Measurements from ENCODE around the gene CACNA1C. TPM values are rescaled to one million over a fixed set of nuclear protein-coding genes. Genes with fewer than 3 reads are reported as not detected.

The CACNA1C gene
- total RNA-seq, 1 donor from 2014 or later = 1.3 TPM

DNA sequence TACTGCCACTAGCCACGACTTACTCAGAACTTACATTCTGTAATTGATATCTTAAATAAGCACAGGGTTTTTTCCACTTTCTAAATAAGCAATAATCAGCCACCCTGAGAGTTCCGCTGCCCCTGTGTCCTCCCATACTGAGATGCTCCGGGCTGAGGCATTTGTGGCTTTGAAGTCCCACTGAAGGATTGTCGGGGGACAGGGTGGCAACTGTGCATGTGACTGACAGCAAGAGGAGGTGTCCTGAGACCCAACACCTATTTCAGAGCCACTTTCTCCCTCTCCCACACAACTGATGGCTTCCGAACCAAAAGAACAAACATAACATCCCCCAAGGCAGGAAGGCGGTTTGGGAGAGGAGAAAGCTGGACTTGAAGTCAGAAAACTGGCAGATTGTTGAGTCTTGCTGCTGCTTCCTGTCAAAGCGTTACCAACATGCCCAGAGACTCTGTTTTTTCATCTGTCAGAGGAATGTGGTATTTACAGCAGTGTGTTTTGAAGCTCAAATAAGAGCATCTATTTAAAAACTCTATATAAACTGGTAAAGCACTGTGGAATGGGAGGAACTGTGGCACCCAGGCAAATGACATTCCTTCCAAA, 584.1 kb downstream of the CACNA1C start:
- Histone ChIP-seq H3K27me3 (ENCODE audit: control insufficient read depth, insufficient read depth, low read length) (peaks cover 2% of the 10 kb centered on the region), H3K4me3 (ENCODE audit: low read depth, low read length) (no peak overlapping the region), H3K36me3 (ENCODE audit: control insufficient read depth, insufficient read depth, low read length) (no peaks in the 10 kb centered on the region)
- DNase-seq (ENCODE audit: low read depth) = no peak
- TF ChIP-seq, protein P1, sequence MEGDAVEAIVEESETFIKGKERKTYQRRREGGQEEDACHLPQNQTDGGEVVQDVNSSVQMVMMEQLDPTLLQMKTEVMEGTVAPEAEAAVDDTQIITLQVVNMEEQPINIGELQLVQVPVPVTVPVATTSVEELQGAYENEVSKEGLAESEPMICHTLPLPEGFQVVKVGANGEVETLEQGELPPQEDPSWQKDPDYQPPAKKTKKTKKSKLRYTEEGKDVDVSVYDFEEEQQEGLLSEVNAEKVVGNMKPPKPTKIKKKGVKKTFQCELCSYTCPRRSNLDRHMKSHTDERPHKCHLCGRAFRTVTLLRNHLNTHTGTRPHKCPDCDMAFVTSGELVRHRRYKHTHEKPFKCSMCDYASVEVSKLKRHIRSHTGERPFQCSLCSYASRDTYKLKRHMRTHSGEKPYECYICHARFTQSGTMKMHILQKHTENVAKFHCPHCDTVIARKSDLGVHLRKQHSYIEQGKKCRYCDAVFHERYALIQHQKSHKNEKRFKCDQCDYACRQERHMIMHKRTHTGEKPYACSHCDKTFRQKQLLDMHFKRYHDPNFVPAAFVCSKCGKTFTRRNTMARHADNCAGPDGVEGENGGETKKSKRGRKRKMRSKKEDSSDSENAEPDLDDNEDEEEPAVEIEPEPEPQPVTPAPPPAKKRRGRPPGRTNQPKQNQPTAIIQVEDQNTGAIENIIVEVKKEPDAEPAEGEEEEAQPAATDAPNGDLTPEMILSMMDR (IDR thresholded peaks at IDR 0.05; ENCODE audit: insufficient read depth, low read length, poor library complexity, severe bottlenecking) = no peak

DNA sequence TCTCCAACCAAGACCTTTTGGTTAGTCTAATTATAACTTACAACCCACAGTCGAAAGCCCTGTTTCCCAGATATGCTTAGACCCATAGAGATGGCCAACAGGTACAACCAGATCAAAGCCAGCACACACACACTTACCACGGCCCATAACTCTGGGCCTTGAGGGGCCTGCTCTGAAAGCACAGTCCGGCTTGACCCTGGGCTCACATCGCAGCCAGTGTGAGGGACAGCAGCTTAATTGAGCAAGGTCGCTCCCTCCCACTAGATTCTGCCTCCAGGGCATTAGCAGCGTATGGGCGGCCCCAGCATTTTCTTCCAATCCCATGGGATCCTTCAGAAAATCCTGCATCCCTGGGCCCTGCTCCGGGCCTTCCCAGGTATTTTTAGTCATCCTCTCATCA, 584.6 kb downstream of the CACNA1C start:
- Histone ChIP-seq H3K36me3 (ENCODE audit: control insufficient read depth, insufficient read depth, low read length) (no peaks in the 10 kb centered on the region), H3K27me3 (ENCODE audit: control insufficient read depth, insufficient read depth, low read length) (peaks cover 2% of the 10 kb centered on the region), H3K4me3 (ENCODE audit: low read depth, low read length) (no peak overlapping the region)
- TF ChIP-seq, protein P1 (IDR thresholded peaks at IDR 0.05; ENCODE audit: insufficient read depth, low read length, poor library complexity, severe bottlenecking) = no peak
- no peak for DNase-seq (ENCODE audit: low read depth)

DNA sequence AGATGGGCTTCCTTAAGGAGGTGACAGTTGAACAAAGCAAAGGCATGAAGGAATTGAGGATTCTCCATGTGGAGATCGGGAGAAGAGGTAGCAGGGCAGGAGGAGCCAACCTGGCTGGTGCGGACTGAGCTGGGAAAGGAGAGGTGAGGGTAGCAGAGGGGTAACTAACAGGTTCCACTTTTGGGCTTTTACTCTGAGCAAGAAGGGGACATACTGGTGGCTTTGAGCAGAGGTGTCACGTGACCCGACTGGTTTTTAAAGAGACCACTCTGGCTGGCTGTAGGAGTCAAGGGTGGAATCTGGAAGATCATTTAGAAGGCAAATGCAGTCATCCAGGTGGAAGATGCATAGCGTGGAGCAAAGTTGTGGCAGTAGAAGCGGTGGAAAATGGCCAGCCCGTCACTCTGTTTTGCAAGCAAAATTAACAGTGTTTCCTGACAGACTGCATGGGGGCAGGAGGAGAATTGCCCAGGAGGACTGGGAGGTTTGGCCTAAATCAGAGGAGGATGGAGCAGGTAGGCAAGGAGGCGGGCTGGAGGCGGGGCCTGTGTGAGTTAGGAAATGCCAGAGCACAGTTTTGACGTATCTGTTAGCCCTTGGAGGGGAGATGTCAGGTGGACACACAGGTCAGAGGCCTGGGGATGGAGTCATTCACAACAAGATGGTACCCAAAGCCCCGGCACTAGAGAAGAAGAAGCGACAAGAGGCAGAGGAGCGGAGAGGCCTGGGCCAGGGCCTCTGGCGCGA, 585.7 kb downstream of the CACNA1C start:
- DNase-seq (ENCODE audit: low read depth) = no peak
- H3K36me3 ChIP-seq (ENCODE audit: control insufficient read depth, insufficient read depth, low read length) = no peaks in the 10 kb centered on the region
- no peak overlapping the region for H3K4me3 ChIP-seq (ENCODE audit: low read depth, low read length)
- no peaks in the 10 kb centered on the region for H3K27me3 ChIP-seq (ENCODE audit: control insufficient read depth, insufficient read depth, low read length)
- TF ChIP-seq, protein P1 (IDR thresholded peaks at IDR 0.05; ENCODE audit: insufficient read depth, low read length, poor library complexity, severe bottlenecking) = no peak

DNA sequence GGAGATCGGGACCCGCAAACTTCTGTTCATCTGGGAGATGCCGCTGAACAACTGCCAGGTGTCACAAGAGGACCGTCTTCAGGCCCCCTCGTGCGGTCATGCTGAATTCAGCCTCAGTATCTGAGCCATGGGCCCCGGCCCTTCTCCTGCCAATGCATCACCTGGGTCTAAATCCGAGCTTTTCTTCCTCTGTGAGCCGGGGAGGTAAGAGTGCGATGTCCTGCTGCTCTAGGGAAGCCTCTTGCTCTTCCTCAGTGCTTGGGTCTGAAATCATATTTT, 586.2 kb downstream of the CACNA1C start:
- no peak overlapping the region for H3K4me3 ChIP-seq (ENCODE audit: low read depth, low read length)
- no peak for DNase-seq (ENCODE audit: low read depth)
- no peaks in the 10 kb centered on the region for H3K27me3 ChIP-seq (ENCODE audit: control insufficient read depth, insufficient read depth, low read length)
- TF ChIP-seq, protein P1 (IDR thresholded peaks at IDR 0.05; ENCODE audit: insufficient read depth, low read length, poor library complexity, severe bottlenecking) = no peak
- H3K36me3 ChIP-seq (ENCODE audit: control insufficient read depth, insufficient read depth, low read length) = no peaks in the 10 kb centered on the region

DNA sequence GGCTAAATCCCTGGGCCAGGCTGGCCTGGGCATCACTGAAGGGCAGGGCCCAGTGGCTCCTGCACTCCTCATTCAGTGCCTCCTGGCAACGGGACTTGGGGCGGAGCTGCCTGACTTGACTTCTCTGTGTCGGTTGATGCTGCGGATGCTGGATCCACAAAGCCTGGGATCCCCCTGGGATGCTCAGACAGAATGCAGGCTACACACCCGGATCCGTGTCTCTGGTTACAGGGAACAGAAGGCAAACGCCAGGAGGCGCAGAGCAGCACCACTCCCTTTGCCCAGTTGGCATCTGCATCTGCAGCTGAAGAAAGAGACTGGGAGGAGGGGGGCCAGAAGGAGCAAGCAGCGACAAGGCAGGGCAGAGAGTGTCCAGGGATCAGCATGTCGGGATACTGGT, 587.5 kb downstream of the CACNA1C start:
- Histone ChIP-seq H3K4me3 (ENCODE audit: low read depth, low read length) (no peak overlapping the region), H3K27me3 (ENCODE audit: control insufficient read depth, insufficient read depth, low read length) (no peaks in the 10 kb centered on the region), H3K36me3 (ENCODE audit: control insufficient read depth, insufficient read depth, low read length) (no peaks in the 10 kb centered on the region)
- DNase-seq (ENCODE audit: low read depth) = no peak
- TF ChIP-seq, protein P1 (IDR thresholded peaks at IDR 0.05; ENCODE audit: insufficient read depth, low read length, poor library complexity, severe bottlenecking) = peak; percentile 18

DNA sequence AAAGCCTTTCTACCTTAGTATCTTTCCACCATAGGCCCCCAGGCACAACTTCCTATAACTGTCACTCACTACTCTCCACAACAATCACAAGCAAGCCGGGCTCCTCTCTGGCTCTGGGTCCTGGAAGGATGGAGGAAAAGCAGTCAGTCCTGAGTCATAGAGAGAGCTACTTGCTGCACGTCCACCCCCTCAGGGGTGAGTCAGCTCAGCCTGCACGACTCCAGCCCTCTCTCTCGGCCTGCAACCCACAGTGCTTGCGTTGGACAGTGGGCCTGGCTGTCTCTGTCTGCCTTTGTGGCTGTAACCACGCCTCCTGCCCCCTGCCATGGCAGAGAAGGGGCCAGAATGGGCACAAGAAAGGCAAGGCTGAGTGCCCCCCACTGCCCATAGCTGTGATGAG, 587.9 kb downstream of the CACNA1C start:
- H3K36me3 ChIP-seq (ENCODE audit: control insufficient read depth, insufficient read depth, low read length) = no peaks in the 10 kb centered on the region
- no peak overlapping the region for H3K4me3 ChIP-seq (ENCODE audit: low read depth, low read length)
- TF ChIP-seq, protein P1 (IDR thresholded peaks at IDR 0.05; ENCODE audit: insufficient read depth, low read length, poor library complexity, severe bottlenecking) = no peak
- peak; percentile 92 for DNase-seq (ENCODE audit: low read depth)
- no peaks in the 10 kb centered on the region for H3K27me3 ChIP-seq (ENCODE audit: control insufficient read depth, insufficient read depth, low read length)

Measured in kidney epithelial cell (primary cell).